ENCODE results near the gene TTC28. TPM values are rescaled to one million over a fixed set of nuclear protein-coding genes. Genes with fewer than 3 reads are reported as not detected.
"Not testable (repeated sequence)": the region's sequence is repeated elsewhere in the genome, so short reads cannot be mapped to it uniquely, and the experiment has no call there.

TTC28 gene
- total RNA-seq, 3 donors from 2014 or later, result 9.6 to 32.3 (median 13.2) TPM

DNA sequence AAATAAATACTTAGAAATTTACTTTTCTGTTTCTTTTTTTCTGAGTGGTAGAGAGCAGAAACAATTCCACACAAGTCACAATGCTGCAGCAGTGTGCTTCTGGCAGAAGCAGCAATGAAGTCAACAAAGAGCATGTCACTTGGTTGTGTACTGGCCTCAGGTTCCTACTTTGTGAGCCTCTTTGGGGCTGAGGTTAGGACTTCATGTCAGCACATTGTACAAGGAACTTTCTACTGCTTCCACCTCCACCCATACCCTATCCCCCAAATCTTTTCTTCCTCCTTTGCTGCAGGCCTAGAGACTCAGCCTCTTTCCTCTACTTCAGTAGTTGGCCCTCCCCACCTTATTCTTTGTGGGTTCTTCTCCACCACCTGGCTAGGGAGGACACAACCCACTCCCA lies 507.9 kb downstream of the TTC28 start:
- no peaks in the 10 kb centered on the region for H3K9me3 ChIP-seq
- H3K4me1 ChIP-seq (ENCODE audit: low read depth), result peaks cover 4% of the 10 kb centered on the region
- intact Hi-C loops (cut with DNase I, micrococcal nuclease), result no loop called here
- ATAC-seq (no peak), DNase-seq (no peak)
- no peaks in the 10 kb centered on the region for H3K36me3 ChIP-seq (ENCODE audit: low read depth)
- TF ChIP-seq, protein P1, sequence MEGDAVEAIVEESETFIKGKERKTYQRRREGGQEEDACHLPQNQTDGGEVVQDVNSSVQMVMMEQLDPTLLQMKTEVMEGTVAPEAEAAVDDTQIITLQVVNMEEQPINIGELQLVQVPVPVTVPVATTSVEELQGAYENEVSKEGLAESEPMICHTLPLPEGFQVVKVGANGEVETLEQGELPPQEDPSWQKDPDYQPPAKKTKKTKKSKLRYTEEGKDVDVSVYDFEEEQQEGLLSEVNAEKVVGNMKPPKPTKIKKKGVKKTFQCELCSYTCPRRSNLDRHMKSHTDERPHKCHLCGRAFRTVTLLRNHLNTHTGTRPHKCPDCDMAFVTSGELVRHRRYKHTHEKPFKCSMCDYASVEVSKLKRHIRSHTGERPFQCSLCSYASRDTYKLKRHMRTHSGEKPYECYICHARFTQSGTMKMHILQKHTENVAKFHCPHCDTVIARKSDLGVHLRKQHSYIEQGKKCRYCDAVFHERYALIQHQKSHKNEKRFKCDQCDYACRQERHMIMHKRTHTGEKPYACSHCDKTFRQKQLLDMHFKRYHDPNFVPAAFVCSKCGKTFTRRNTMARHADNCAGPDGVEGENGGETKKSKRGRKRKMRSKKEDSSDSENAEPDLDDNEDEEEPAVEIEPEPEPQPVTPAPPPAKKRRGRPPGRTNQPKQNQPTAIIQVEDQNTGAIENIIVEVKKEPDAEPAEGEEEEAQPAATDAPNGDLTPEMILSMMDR (IDR thresholded peaks at IDR 0.05), result no peak
- H3K4me3 ChIP-seq, result no peak overlapping the region

- ATAC-seq (no peak), DNase-seq (no peak)
- TF ChIP-seq, protein P1 (IDR thresholded peaks at IDR 0.05), result no peak
Observed at GRCh38 chr22:28171115-28171514, 508.5 kb downstream of the TTC28 start.

DNA sequence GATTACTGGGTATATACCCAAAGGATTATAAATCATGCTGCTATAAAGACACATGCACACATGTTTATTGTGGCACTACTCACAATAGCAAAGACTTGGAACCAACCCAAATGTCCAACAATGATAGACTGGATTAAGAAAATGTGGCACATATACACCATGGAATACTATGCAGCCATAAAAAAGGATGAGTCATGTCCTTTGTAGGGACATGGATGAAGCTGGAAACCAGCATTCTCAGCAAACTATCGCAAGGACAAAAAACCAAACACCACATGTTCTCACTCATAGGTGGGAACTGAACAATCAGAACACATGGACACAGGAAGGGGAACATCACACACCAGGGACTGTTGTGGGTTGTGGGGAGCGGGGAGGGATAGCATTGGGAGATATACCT lies 510.3 kb downstream of the TTC28 start:
- H3K4me1 ChIP-seq (ENCODE audit: low read depth); ATAC-seq; H3K9me3 ChIP-seq; H3K36me3 ChIP-seq (ENCODE audit: low read depth); H3K4me3 ChIP-seq; intact Hi-C loops (cut with DNase I, micrococcal nuclease); DNase-seq: not testable (repeated sequence)

More at GRCh38 chr22:28171115-28171514, 508.5 kb downstream of the TTC28 start:
- no peak overlapping the region for H3K4me3 ChIP-seq
- intact Hi-C loops (cut with DNase I, micrococcal nuclease), result no loop called here
- H3K36me3 ChIP-seq (ENCODE audit: low read depth), result no peaks in the 10 kb centered on the region
- H3K9me3 ChIP-seq, result no peaks in the 10 kb centered on the region
- peaks cover 4% of the 10 kb centered on the region for H3K4me1 ChIP-seq (ENCODE audit: low read depth)

DNA sequence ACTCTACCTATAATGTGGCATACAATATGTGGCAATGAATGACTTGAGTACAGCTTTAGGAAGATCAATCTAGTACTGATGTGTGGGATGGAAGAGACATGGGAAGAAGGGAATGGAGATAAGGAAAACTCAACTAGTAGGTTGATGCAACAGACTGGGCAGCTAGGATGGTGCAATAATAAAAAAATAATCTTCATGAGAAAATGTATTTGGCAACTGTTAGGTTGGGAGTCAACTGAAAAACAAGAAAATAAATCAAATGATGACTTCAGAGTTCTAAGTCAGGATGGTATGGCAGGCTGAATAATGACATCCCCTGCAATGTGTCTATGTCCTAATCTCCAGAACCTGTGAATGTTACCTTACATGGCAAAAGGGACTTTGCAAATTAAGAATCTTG lies 523.8 kb downstream of the TTC28 start:
- DNase-seq (no peak), ATAC-seq (no peak)
- intact Hi-C loops (cut with DNase I, micrococcal nuclease), result no loop called here
- no peaks in the 10 kb centered on the region for H3K4me1 ChIP-seq (ENCODE audit: low read depth)
- TF ChIP-seq, protein P1 (IDR thresholded peaks at IDR 0.05), result no peak
- no peaks in the 10 kb centered on the region for H3K36me3 ChIP-seq (ENCODE audit: low read depth)
- H3K4me3 ChIP-seq, result no peak overlapping the region
- no peaks in the 10 kb centered on the region for H3K9me3 ChIP-seq

- DNase-seq, result no peak
- intact Hi-C loops (cut with DNase I, micrococcal nuclease), result no loop called here
- ATAC-seq, result no peak
- Histone ChIP-seq H3K36me3 (ENCODE audit: low read depth) (no peaks in the 10 kb centered on the region), H3K4me3 (no peak overlapping the region), H3K4me1 (ENCODE audit: low read depth) (no peaks in the 10 kb centered on the region), H3K9me3 (no peaks in the 10 kb centered on the region)
- TF ChIP-seq, protein P1 (IDR thresholded peaks at IDR 0.05), result no peak
Observed at GRCh38 chr22:28154861-28155260, 524.8 kb downstream of the TTC28 start.

DNA sequence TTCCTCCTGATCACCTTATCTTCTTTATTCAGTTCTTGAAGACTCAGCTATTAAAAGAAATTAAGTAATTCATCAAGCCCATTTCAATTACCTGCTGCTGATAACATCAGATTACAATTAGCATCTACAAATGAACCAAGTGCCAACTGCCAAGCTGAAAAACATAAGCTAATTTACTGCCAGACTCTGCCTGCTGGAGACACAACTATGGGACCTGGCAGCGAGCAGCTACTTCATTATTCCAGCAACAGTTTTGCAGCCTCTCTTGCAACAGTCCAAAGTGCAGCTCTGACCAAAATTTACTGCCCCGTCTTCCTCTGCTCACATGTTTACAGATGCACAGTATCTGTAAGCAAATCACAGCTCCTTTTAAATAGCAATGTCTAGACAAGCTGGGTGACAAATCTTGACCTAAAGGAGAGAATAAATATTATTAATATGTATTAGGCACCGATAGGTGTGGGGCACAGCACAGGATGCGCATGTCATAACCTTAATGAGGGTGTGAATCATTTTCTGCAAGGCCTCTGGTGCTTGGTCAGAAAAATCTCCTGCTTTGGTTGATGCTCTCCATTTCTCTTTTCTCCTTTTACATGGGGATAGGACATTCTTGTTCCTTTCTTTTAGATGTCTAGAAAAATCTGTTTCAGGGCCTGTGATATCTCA lies 528.4 kb downstream of the TTC28 start:
- no peak for DNase-seq
- H3K36me3 ChIP-seq (ENCODE audit: low read depth), result no peaks in the 10 kb centered on the region
- no peak overlapping the region for H3K4me3 ChIP-seq
- intact Hi-C loops (cut with DNase I, micrococcal nuclease), result no loop called here
- no peaks in the 10 kb centered on the region for H3K4me1 ChIP-seq (ENCODE audit: low read depth)
- H3K9me3 ChIP-seq, result no peaks in the 10 kb centered on the region
- TF ChIP-seq, protein P1 (IDR thresholded peaks at IDR 0.05), result no peak
- ATAC-seq, result no peak

Data from mucosa of descending colon (tissue), 3 donors.